Endothelial cell of umbilical vein (primary cell): ENCODE data around the gene ADCYAP1. TPM values are rescaled to one million over a fixed set of nuclear protein-coding genes. Genes with fewer than 3 reads are reported as not detected.

Source experiments
- BruUV-seq: library from RNA; stranded (reverse); fragments of 400-500 nt; replicated peaks from 2 replicates; lab custom pipeline; 2021; lab: Mats Ljungman, UMichigan
- CTCF ChIA-PET: fragments of 300-600, 350-600 bp; sonication (Branson Sonifier 250); formaldehyde crosslinking; loops from one replicate; lab custom pipeline; 2021; ENCODE audit warnings: antibody characterized with exemption, inconsistent platforms; lab: Charles Lee
- POLR2A ChIA-PET: fragments of 300-600, 350-600 bp; sonication (Branson Sonifier 250); formaldehyde crosslinking; loops from one replicate; lab custom pipeline; 2021; ENCODE audit warnings: antibody characterized with exemption, inconsistent platforms; lab: Charles Lee
- DNase-seq: peaks from one replicate; pipeline ENCODE4 v3.0.0-alpha.2; 2011; ENCODE audit warnings: low read depth, low spot score
- FAIRE-seq: peaks from 2 replicates; lab custom pipeline; 2011; peaks lifted over from hg19 to GRCh38; lab: Jason Lieb, UNC
- H2AFZ ChIP-seq: 2 replicates; pipeline ENCODE4 v1.6.0; 2012; ENCODE audit warnings: low read depth, low read length, control low read depth, inconsistent platforms
- H3K27ac ChIP-seq: 2 replicates; pipeline ENCODE4 v1.5.1; 2011; ENCODE audit warnings: low read depth, mild to moderate bottlenecking, control low read depth, low read length, moderate library complexity; ENCODE audit not compliant: insufficient read depth
- H3K27me3 ChIP-seq, 2 experiments: 2 replicates each; pipeline versions ENCODE4 v1.6.0 to v1.6.1; 2011; ENCODE audit warnings: low read length in 2 of 2, mixed read lengths in 1 of 2; ENCODE audit not compliant: control insufficient read depth in 2 of 2, insufficient read depth in 2 of 2
- H3K36me3 ChIP-seq, 2 experiments: 2 replicates in 1 of 2; 3 replicates in 1 of 2; pipeline ENCODE4 v1.5.1; 2011; ENCODE audit warnings: low read length in 2 of 2, mild to moderate bottlenecking in 1 of 2, moderate library complexity in 1 of 2; ENCODE audit not compliant: control insufficient read depth in 2 of 2, insufficient read depth in 2 of 2; ENCODE audit errors: extremely low read depth in 1 of 2
- H3K4me1 ChIP-seq: 3 replicates; pipeline ENCODE4 v1.5.1; 2011; ENCODE audit warnings: mild to moderate bottlenecking, low read length; ENCODE audit not compliant: control insufficient read depth, insufficient read depth; ENCODE audit errors: extremely low read depth
- H3K4me2 ChIP-seq: 2 replicates; pipeline ENCODE4 v1.6.1; 2011; ENCODE audit warnings: low read length, control low read depth, mixed read lengths; ENCODE audit not compliant: insufficient read depth
- H3K4me3 ChIP-seq, 3 experiments: fragments of 200-600 bp in 1 of 3; sonication (generic), shearing (Covaris generic) in 1 of 3; replicated peaks in 1 of 3; 2 replicates each; pipeline ENCODE4 v1.5.1; 2011 to 2016; ENCODE audit warnings: control low read depth in 3 of 3, low read length in 3 of 3, mild to moderate bottlenecking in 2 of 3, inconsistent platforms in 1 of 3, low read depth in 1 of 3, moderate library complexity in 1 of 3; ENCODE audit not compliant: insufficient read depth in 1 of 3
- H3K79me2 ChIP-seq: 2 replicates; pipeline ENCODE4 v1.6.0; 2012; ENCODE audit warnings: low read length, inconsistent platforms; ENCODE audit not compliant: control insufficient read depth, insufficient read depth
- H3K9ac ChIP-seq: replicated peaks from 2 replicates; pipeline ENCODE3; 2011; ENCODE audit warnings: low read length, control low read depth; ENCODE audit not compliant: insufficient read depth; ENCODE audit errors: extremely low read depth
- H3K9me1 ChIP-seq: replicated peaks from 3 replicates; pipeline ENCODE4 v1.6.0; 2011; ENCODE audit warnings: mild to moderate bottlenecking, low read length; ENCODE audit not compliant: control insufficient read depth, insufficient read depth; ENCODE audit errors: extremely low read depth
- H3K9me3 ChIP-seq: replicated peaks from 2 replicates; pipeline ENCODE4 v1.5.1; 2012; ENCODE audit warnings: low read length, inconsistent platforms; ENCODE audit not compliant: control insufficient read depth, insufficient read depth
- H4K20me1 ChIP-seq: replicated peaks from 2 replicates; pipeline ENCODE3; 2011; ENCODE audit warnings: mild to moderate bottlenecking, low read length; ENCODE audit not compliant: control insufficient read depth, insufficient read depth; ENCODE audit errors: extremely low read depth
- CTCF ChIP-seq, 2 donors: IDR thresholded peaks; 1 replicate in 1 of 2; 2 replicates in 1 of 2; pipeline ENCODE4 v1.5.1; 2011; ENCODE audit warnings: low read length in 2 of 2, mild to moderate bottlenecking in 2 of 2, moderate library complexity in 2 of 2, control low read depth in 1 of 2, inconsistent platforms in 1 of 2, low read depth in 1 of 2; ENCODE audit not compliant: insufficient read depth in 1 of 2; ENCODE audit errors: extremely low read depth in 1 of 2
- EZH2 ChIP-seq: IDR thresholded peaks from 2 replicates; pipeline ENCODE4 v1.6.1; 2012; ENCODE audit warnings: borderline replicate concordance, low read depth, mild to moderate bottlenecking, moderate library complexity, low read length, inconsistent platforms; ENCODE audit not compliant: severe bottlenecking
- FOS ChIP-seq: IDR thresholded peaks from 2 replicates; pipeline ENCODE4 v1.6.1; 2011; ENCODE audit warnings: mild to moderate bottlenecking, low read length, moderate library complexity, borderline replicate concordance; ENCODE audit not compliant: insufficient read depth
- GATA2 ChIP-seq: IDR thresholded peaks from 2 replicates; pipeline ENCODE4 v1.7.0; 2011; ENCODE audit warnings: low read depth, mild to moderate bottlenecking, moderate library complexity, mixed read lengths, low read length; ENCODE audit not compliant: insufficient read length, insufficient read depth
- JUN ChIP-seq: IDR thresholded peaks from 2 replicates; pipeline ENCODE4 v1.6.1; 2011; ENCODE audit warnings: borderline replicate concordance, low read depth; ENCODE audit not compliant: insufficient read length, insufficient read depth
- MYC ChIP-seq: IDR thresholded peaks from one replicate; pipeline ENCODE4 v1.6.1; 2011; ENCODE audit warnings: mild to moderate bottlenecking, low read depth, low read length
- POLR2A ChIP-seq: IDR thresholded peaks from 2 replicates; pipeline ENCODE4 v1.6.1; 2012; ENCODE audit warnings: low read depth, mild to moderate bottlenecking, control low read depth, low read length
- dilution Hi-C: fragments of 300-500 bp; cut with MboI; formaldehyde crosslinking; loops from one replicate; pipeline ENCODE4 v1.15.0; 2019; ENCODE audit warnings: low sequenced_read_pairs; ENCODE audit not compliant: extremely low pct_ligation_motif_present
- intact Hi-C: fragments of 100-400 bp; cut with micrococcal nuclease; formaldehyde crosslinking; loops from one replicate; pipeline ENCODE4 v1.10.0; 2022
- polyA plus RNA-seq, 4 experiments: library from polyadenylated mRNA; depleted of rRNA in 3 of 4; stranded (reverse) in 3 of 4; unstranded in 1 of 4; fragments of >200 nt; gene quantifications; 2 replicates each; pipeline versions ENCODE4 v1.2.1 to v1.2.3, GENCODE V29; 2011 to 2012; ENCODE audit warnings: missing spikeins in 1 of 4
- total RNA-seq: library from RNA; stranded (reverse); gene quantifications from 2 replicates; pipeline ENCODE4 v1.2.3, GENCODE V29; 2021

ADCYAP1 gene
- total and polyA plus RNA-seq, 2 donors (not counting 3 experiments of a cell fraction or from before 2014, with no cell fraction given), result not detected

- FAIRE-seq (no peak), DNase-seq (peak; percentile 33)
- ChIA-PET POLR2A (no interaction called here), CTCF (interaction anchor here (0.6 to 2.5 kb wide), 5 partner anchors 42 to 1640 kb away, joined by 3 to 19 read pairs (median 4); no protein-coding TSS in a partner anchor)
- Histone ChIP-seq H3K4me2 (no peak overlapping the region), H3K9me1 (no peaks in the 10 kb centered on the region), H3K9ac (no peak overlapping the region), H3K79me2 (no peaks in the 10 kb centered on the region), H4K20me1 (no peaks in the 10 kb centered on the region), H3K4me1 (no peaks in the 10 kb centered on the region), H3K4me3 (no peak overlapping the region), H3K36me3 (no peaks in the 10 kb centered on the region), H3K27me3 (peaks cover 40 to 57% of the 10 kb centered on the region in 2 experiments), H3K27ac (no peak overlapping the region), H3K9me3 (no peaks in the 10 kb centered on the region), H2AFZ (no peak overlapping the region)
- dilution Hi-C loops (no loop called here), intact Hi-C loops (loop anchor here (5.0 kb wide), 1 partner anchor 60 kb away; no protein-coding TSS in a partner anchor)
- TF ChIP-seq CTCF (IDR thresholded peaks at IDR 0.05; ENCODE audit: extremely low read depth in 1 of 2, insufficient read depth in 1 of 2, low read depth in 1 of 2, low read length in 2 of 2), result peak; percentile 4 to 7
- no peak for TF ChIP-seq POLR2A
- TF ChIP-seq GATA2, result no peak
- no TSS peak for BruUV-seq
Measured at GRCh38 chr18:902229-902628, 2.4 kb upstream of the ADCYAP1 start.

- H3K27me3 ChIP-seq, result peaks cover 51 to 72% of the 10 kb centered on the region in 2 experiments
- no peak overlapping the region for H2AFZ ChIP-seq
- peak; percentile 42 for DNase-seq
- H3K4me2 ChIP-seq, result no peak overlapping the region
- dilution Hi-C loops (no loop called here), intact Hi-C loops (loop anchor here (5.0 kb wide), 1 partner anchor 59 kb away; no protein-coding TSS in a partner anchor)
- peak; percentile 60 for FAIRE-seq
- ChIA-PET POLR2A (no interaction called here), CTCF (interaction anchor here (1.2 to 2.5 kb wide), 6 partner anchors 10 to 1644 kb away, joined by 3 to 19 read pairs (median 4); no protein-coding TSS in a partner anchor)
- no peaks in the 10 kb centered on the region for H3K9me3 ChIP-seq
- TF ChIP-seq JUN (no peak), EZH2 (no peak), CTCF (IDR thresholded peaks at IDR 0.05; ENCODE audit: extremely low read depth in 1 of 2, insufficient read depth in 1 of 2, low read depth in 1 of 2, low read length in 2 of 2) (no peak), MYC (no peak), FOS (no peak), POLR2A (no peak)
- no peaks in the 10 kb centered on the region for H3K36me3 ChIP-seq
- no peaks in the 10 kb centered on the region for H3K9me1 ChIP-seq
- peaks cover 7% of the 10 kb centered on the region for H3K4me1 ChIP-seq
- H3K9ac ChIP-seq, result no peak overlapping the region
- H3K79me2 ChIP-seq, result no peaks in the 10 kb centered on the region
- no peak overlapping the region for H3K27ac ChIP-seq
- H3K4me3 ChIP-seq, result no peak overlapping the region
- no peaks in the 10 kb centered on the region for H4K20me1 ChIP-seq
- no TSS peak for BruUV-seq
Measured at GRCh38 chr18:903701-904100, 970 bp upstream of the ADCYAP1 start.
